ENCODE results near the gene SUFU.

Gene SUFU

DNA sequence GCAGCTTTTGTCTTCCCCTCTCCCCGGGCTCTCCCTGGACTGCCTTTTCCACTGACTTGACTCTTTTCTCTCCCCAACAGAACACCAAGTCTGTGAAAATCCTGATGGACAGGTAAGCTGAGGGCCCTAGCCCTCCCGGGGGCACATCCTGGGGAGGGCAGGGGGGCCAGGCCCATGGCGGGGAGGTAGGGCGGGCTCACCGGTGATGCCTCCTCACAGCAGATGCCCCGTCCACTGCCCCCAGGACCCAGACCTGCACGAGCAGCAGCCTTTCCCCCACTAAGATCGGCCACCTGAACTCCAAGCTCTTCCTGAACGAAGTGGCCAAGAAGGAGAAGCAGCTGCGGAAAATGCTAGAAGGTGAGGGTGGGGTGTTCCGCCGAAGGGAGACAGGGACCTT lies 152.3 kb downstream of the SUFU start:
- no peak overlapping the region for H3K27ac ChIP-seq

GRCh38 chr10:102656791-102657371 lies 153.1 kb downstream of the SUFU start:
- no peak for TF ChIP-seq CTCF (IDR thresholded peaks at IDR 0.05)
- H3K4me3 ChIP-seq = no peak overlapping the region
- no peak for DNase-seq (ENCODE audit: low spot score)
- H3K27ac ChIP-seq = no peak overlapping the region

More for the DNA sequence above, 152.3 kb downstream of the SUFU start:
- no peak for TF ChIP-seq CTCF (IDR thresholded peaks at IDR 0.05)
- H3K4me3 ChIP-seq = no peak overlapping the region
- DNase-seq (ENCODE audit: low spot score) = no peak

- no peak for DNase-seq (ENCODE audit: low spot score)
- no peak overlapping the region for H3K27ac ChIP-seq
- TF ChIP-seq CTCF (IDR thresholded peaks at IDR 0.05) = no peak
- no peak overlapping the region for H3K4me3 ChIP-seq
These were observed 153.7 kb downstream of the SUFU start for GRCh38 chr10:102657451-102657850.

GRCh38 chr10:102657984-102658724 lies 154.4 kb downstream of the SUFU start:
- TF ChIP-seq CTCF (IDR thresholded peaks at IDR 0.05) = no peak

DNA sequence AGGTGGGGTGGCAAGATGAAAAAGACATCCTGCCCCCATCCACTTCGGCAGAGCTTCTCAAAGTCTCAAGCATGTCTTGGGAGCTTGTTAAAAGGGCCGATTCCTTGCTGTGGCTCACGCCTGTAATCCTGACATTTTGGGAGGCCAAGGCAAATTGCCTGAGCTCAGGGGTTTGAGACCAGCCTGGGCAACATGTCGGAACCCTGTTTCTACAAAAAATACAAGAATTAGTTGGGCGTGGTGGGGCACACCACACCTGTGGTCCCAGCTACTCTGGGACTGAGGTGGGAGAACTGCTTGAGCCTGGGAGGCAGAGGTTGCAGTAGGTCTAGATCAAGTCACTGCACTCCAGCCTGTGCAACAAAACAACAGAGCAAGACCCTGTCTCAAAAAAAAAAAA lies 155.0 kb downstream of the SUFU start:
- no peak for TF ChIP-seq CTCF (IDR thresholded peaks at IDR 0.05)
- no peak for DNase-seq (ENCODE audit: low spot score)
- H3K27ac ChIP-seq = peak overlapping the region in 1 of 2 donors; percentile 41
- H3K4me3 ChIP-seq = no peak overlapping the region

More at GRCh38 chr10:102657984-102658724, 154.4 kb downstream of the SUFU start:
- Histone ChIP-seq H3K4me3 (no peak overlapping the region), H3K27ac (peak overlapping the region in 1 of 2 donors; percentile 41)
- DNase-seq (ENCODE audit: low spot score) = no peak

- peak; percentile 76 for DNase-seq (ENCODE audit: low spot score)
- H3K27ac ChIP-seq = peak overlapping the region; percentile 39 to 75
- no peak for TF ChIP-seq CTCF (IDR thresholded peaks at IDR 0.05)
- H3K4me3 ChIP-seq = peak overlapping the region; percentile 19
These were observed 157.3 kb downstream of the SUFU start for GRCh38 chr10:102660888-102661657.
